Caco-2 (cell line): ENCODE measurements around the gene ESD. TPM values are rescaled to one million over a fixed set of nuclear protein-coding genes. Genes with fewer than 3 reads are reported as not detected.

Experiments
- BruUV-seq: library from RNA; stranded (reverse); fragments of 400-500 nt; replicated peaks from 2 replicates; lab custom pipeline; 2021; lab: Mats Ljungman, UMichigan
- CTCF ChIA-PET: fragments of 300-600 bp; sonication (Branson Sonifier 250); formaldehyde crosslinking; loops from one replicate; lab custom pipeline; 2022; ENCODE audit warnings: antibody characterized with exemption; lab: Charles Lee
- POLR2A ChIA-PET: fragments of 300-600 bp; sonication (Branson Sonifier 250); formaldehyde crosslinking; loops from one replicate; lab custom pipeline; 2022; ENCODE audit warnings: antibody characterized with exemption; lab: Charles Lee
- DNase-seq, 2 experiments: peaks; one replicate each; pipeline versions ENCODE4 v3.0.0 to v3.0.0-alpha.2; 2020 to 2022
- H3K27me3 ChIP-seq: replicated peaks from 2 replicates; pipeline ENCODE4 v1.6.0; 2011; ENCODE audit warnings: low read length; ENCODE audit not compliant: control insufficient read depth, insufficient read depth
- H3K36me3 ChIP-seq: 2 replicates; pipeline ENCODE4 v1.5.1; 2011; ENCODE audit warnings: low read length; ENCODE audit not compliant: control insufficient read depth, insufficient read depth
- H3K4me1 ChIP-seq: fragments of 250-450 bp; sonication (Bioruptor Pico); 2 replicates; pipeline ENCODE4 v1.5.1; 2020; ENCODE audit warnings: mild to moderate bottlenecking
- H3K4me3 ChIP-seq: 2 replicates; pipeline ENCODE4 v1.5.1; 2011; ENCODE audit warnings: low read depth, mild to moderate bottlenecking, control low read depth, low read length
- H3K9me3 ChIP-seq: fragments of 250-450 bp; sonication (Bioruptor Pico); 2 replicates; pipeline ENCODE4 v1.5.1; 2020; ENCODE audit warnings: mild to moderate bottlenecking, moderate library complexity
- H3K27ac Mint-ChIP-seq: one replicate; pipeline ENCODE4 v1.8.0; 2022; ENCODE audit warnings: mixed read lengths; ENCODE audit not compliant: unreplicated experiment
- H3K27me3 Mint-ChIP-seq: one replicate; pipeline ENCODE4 v1.8.0; 2022; ENCODE audit warnings: mixed read lengths; ENCODE audit not compliant: insufficient read depth, unreplicated experiment
- H3K36me3 Mint-ChIP-seq: one replicate; pipeline ENCODE4 v1.8.0; 2022; ENCODE audit warnings: mild to moderate bottlenecking, mixed read lengths; ENCODE audit not compliant: insufficient read depth, unreplicated experiment
- H3K4me1 Mint-ChIP-seq: one replicate; pipeline ENCODE4 v1.8.0; 2022; ENCODE audit warnings: low read depth, mixed read lengths; ENCODE audit not compliant: unreplicated experiment
- H3K4me3 Mint-ChIP-seq: one replicate; pipeline ENCODE4 v1.8.0; 2022; ENCODE audit warnings: mild to moderate bottlenecking, moderate library complexity, mixed read lengths; ENCODE audit not compliant: unreplicated experiment
- H3K9me3 Mint-ChIP-seq: one replicate; pipeline ENCODE4 v1.8.0; 2022; ENCODE audit warnings: mixed read lengths; ENCODE audit not compliant: unreplicated experiment
- CTCF ChIP-seq, 2 experiments: fragments of 200-600 bp in 1 of 2; IDR thresholded peaks; 1 replicate in 1 of 2; 2 replicates in 1 of 2; pipeline versions ENCODE4 v1.5.1 to v1.8.0; 2011 to 2022; ENCODE audit warnings: antibody characterized with exemption in 1 of 2, control low read depth in 1 of 2, inconsistent platforms in 1 of 2, low read depth in 1 of 2, low read length in 1 of 2, mild to moderate bottlenecking in 1 of 2, moderate library complexity in 1 of 2; ENCODE audit not compliant: insufficient read depth in 1 of 2, severe bottlenecking in 1 of 2, unreplicated experiment in 1 of 2
- intact Hi-C: fragments of 100-400 bp; cut with micrococcal nuclease; formaldehyde crosslinking; loops from one replicate; pipeline ENCODE4 v1.10.0; 2022; ENCODE audit not compliant: unreplicated experiment
- total RNA-seq: library from RNA; stranded (reverse); gene quantifications from 2 replicates; pipeline ENCODE4 v1.2.3, GENCODE V29; 2022

Gene ESD
- total RNA-seq, 1 experiment from 2014 or later = 119 TPM

DNA sequence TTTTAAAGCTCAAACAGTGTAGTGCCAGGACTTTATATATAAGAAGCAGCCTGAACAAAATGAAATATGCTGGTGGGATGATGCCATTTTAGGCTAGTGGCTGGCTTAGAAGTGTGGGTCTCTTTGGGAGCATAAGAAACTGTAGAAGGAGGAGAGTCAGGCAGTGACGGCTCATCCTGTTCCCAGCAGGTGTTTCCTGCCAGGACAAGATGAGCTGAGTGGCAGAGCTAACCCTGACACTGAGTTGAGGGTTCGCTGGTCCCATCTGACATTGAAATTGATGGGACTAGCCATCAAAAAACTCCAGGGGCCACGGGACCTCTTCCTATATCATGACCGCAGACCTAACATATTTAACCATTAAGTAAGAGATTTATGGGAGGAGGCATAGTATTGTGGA is 51.3 kb downstream of the ESD start:
- Histone ChIP-seq H3K27me3 (no peaks in the 10 kb centered on the region), H3K9me3 (0 out of 2 replicates have a peak, but pooled peaks cover 5% of the 10 kb centered on the region), H3K36me3 (peaks cover 8% of the 10 kb centered on the region), H3K4me3 (no peak overlapping the region), H3K4me1 (peaks cover 10% of the 10 kb centered on the region)
- BruUV-seq = no TSS peak
- no peak for TF ChIP-seq CTCF (IDR thresholded peaks at IDR 0.05; ENCODE audit: insufficient read depth in 1 of 2, low read depth in 1 of 2, low read length in 1 of 2, severe bottlenecking in 1 of 2, unreplicated experiment in 1 of 2)
- H3K9me3 Mint-ChIP-seq = no peaks in the 10 kb centered on the region
- H3K27me3 Mint-ChIP-seq = no peaks in the 10 kb centered on the region
- peaks cover 17% of the 10 kb centered on the region for H3K4me1 Mint-ChIP-seq
- no peak for DNase-seq
- intact Hi-C loops = no loop called here
- ChIA-PET POLR2A (no interaction called here), CTCF (no interaction called here)
- H3K4me3 Mint-ChIP-seq = no peak overlapping the region
- peaks cover 82% of the 10 kb centered on the region for H3K36me3 Mint-ChIP-seq
- no peak overlapping the region for H3K27ac Mint-ChIP-seq

GRCh38 chr13:46745062-46745461 is 51.9 kb downstream of the ESD start:
- H3K9me3 Mint-ChIP-seq = no peaks in the 10 kb centered on the region
- intact Hi-C loops = no loop called here

GRCh38 chr13:46743191-46743590 is 53.8 kb downstream of the ESD start:
- peaks cover 67% of the 10 kb centered on the region for H3K36me3 Mint-ChIP-seq
- Histone ChIP-seq H3K9me3 (0 out of 2 replicates have a peak, but pooled peaks cover 5% of the 10 kb centered on the region), H3K27me3 (no peaks in the 10 kb centered on the region), H3K4me1 (peaks cover 10% of the 10 kb centered on the region), H3K36me3 (peaks cover 6% of the 10 kb centered on the region), H3K4me3 (no peak overlapping the region)
- no peak for TF ChIP-seq CTCF (IDR thresholded peaks at IDR 0.05; ENCODE audit: insufficient read depth in 1 of 2, low read depth in 1 of 2, low read length in 1 of 2, severe bottlenecking in 1 of 2, unreplicated experiment in 1 of 2)
- H3K9me3 Mint-ChIP-seq = no peaks in the 10 kb centered on the region
- BruUV-seq = no TSS peak
- ChIA-PET POLR2A (no interaction called here), CTCF (no interaction called here)
- no peak for DNase-seq
- H3K27ac Mint-ChIP-seq = no peak overlapping the region
- H3K27me3 Mint-ChIP-seq = no peaks in the 10 kb centered on the region
- H3K4me1 Mint-ChIP-seq = peaks cover 17% of the 10 kb centered on the region
- no peak overlapping the region for H3K4me3 Mint-ChIP-seq
- intact Hi-C loops = no loop called here

More at GRCh38 chr13:46745062-46745461, 51.9 kb downstream of the ESD start:
- no peak for TF ChIP-seq CTCF (IDR thresholded peaks at IDR 0.05; ENCODE audit: insufficient read depth in 1 of 2, low read depth in 1 of 2, low read length in 1 of 2, severe bottlenecking in 1 of 2, unreplicated experiment in 1 of 2)
- ChIA-PET CTCF (no interaction called here), POLR2A (no interaction called here)
- DNase-seq = no peak
- H3K9me3 ChIP-seq = 0 out of 2 replicates have a peak, but pooled peaks cover 5% of the 10 kb centered on the region
- Mint-ChIP-seq H3K27ac (no peak overlapping the region), H3K4me1 (peaks cover 17% of the 10 kb centered on the region), H3K27me3 (no peaks in the 10 kb centered on the region), H3K4me3 (no peak overlapping the region), H3K36me3 (peaks cover 80% of the 10 kb centered on the region)
- no peak overlapping the region for H3K4me3 ChIP-seq
- peaks cover 8% of the 10 kb centered on the region for H3K36me3 ChIP-seq
- H3K4me1 ChIP-seq = peaks cover 10% of the 10 kb centered on the region
- H3K27me3 ChIP-seq = no peaks in the 10 kb centered on the region
- BruUV-seq = no TSS peak
